ENCODE measurements around the gene SRCAP.
A peak's percentile ranks its signal among the peaks of the same experiment; 100 is the strongest.

The SRCAP gene

GRCh38 chr16:30756781-30757100 lies 57.8 kb downstream of the SRCAP start:
- no peak for DNase-seq (ENCODE audit: low read depth in 2 of 2)

- DNase-seq (ENCODE audit: low read depth in 2 of 2), result no peak
Observed at GRCh38 chr16:30757316-30757715, 58.3 kb downstream of the SRCAP start.

GRCh38 chr16:30758988-30759491 lies 60.1 kb downstream of the SRCAP start:
- no peak for DNase-seq (ENCODE audit: low read depth in 2 of 2)

GRCh38 chr16:30760001-30760559 lies 61.1 kb downstream of the SRCAP start:
- no peak for DNase-seq (ENCODE audit: low read depth in 2 of 2)

- DNase-seq (ENCODE audit: low read depth in 2 of 2), result no peak
Observed at GRCh38 chr16:30760577-30761426, 61.8 kb downstream of the SRCAP start.

GRCh38 chr16:30761427-30761927 lies 62.5 kb downstream of the SRCAP start:
- peak in 1 of 2 donors; percentile 17 for DNase-seq (ENCODE audit: low read depth in 2 of 2)

- peak; percentile 78 to 80 for DNase-seq (ENCODE audit: low read depth in 2 of 2)
Observed at GRCh38 chr16:30761928-30762902, 63.2 kb downstream of the SRCAP start, which contains the start of the genes CFAP119 and RNF40. TSS of gene CFAP119 (minus strand) at chr16:30762062. CDS start at chr16:30761748, 314 bp downstream. TSS of gene RNF40 (plus strand) at chr16:30762322. CDS start at chr16:30762546, 224 bp downstream.

GRCh38 chr16:30762991-30763725 lies 64.2 kb downstream of the SRCAP start:
- no peak for DNase-seq (ENCODE audit: low read depth in 2 of 2)

GRCh38 chr16:30764086-30764485 lies 65.1 kb downstream of the SRCAP start:
- DNase-seq (ENCODE audit: low read depth in 2 of 2), result no peak

- DNase-seq (ENCODE audit: low read depth in 2 of 2), result no peak
Observed at GRCh38 chr16:30764816-30765465, 66.0 kb downstream of the SRCAP start.

- no peak for DNase-seq (ENCODE audit: low read depth in 2 of 2)
Observed at GRCh38 chr16:30766206-30766932, 67.4 kb downstream of the SRCAP start.

- no peak for DNase-seq (ENCODE audit: low read depth in 2 of 2)
Observed at GRCh38 chr16:30766933-30767284, 67.9 kb downstream of the SRCAP start.

GRCh38 chr16:30767767-30768465 lies 68.9 kb downstream of the SRCAP start:
- DNase-seq (ENCODE audit: low read depth in 2 of 2), result no peak

- DNase-seq (ENCODE audit: low read depth in 2 of 2), result no peak
Observed at GRCh38 chr16:30768583-30769181, 69.7 kb downstream of the SRCAP start.

- DNase-seq (ENCODE audit: low read depth in 2 of 2), result no peak
Observed at GRCh38 chr16:30769379-30770089, 70.6 kb downstream of the SRCAP start.

- no peak for DNase-seq (ENCODE audit: low read depth in 2 of 2)
Observed at GRCh38 chr16:30771726-30772125, 72.8 kb downstream of the SRCAP start.

- no peak for DNase-seq (ENCODE audit: low read depth in 2 of 2)
Observed at GRCh38 chr16:30773826-30774225, 74.9 kb downstream of the SRCAP start.
